Measurements from ENCODE around the gene GAN.

Gene GAN

GRCh38 chr16:81349608-81350305, 35.0 kb downstream of the GAN start:
- no peak for DNase-seq (ENCODE audit: low read depth in 3 of 3, low spot score in 1 of 3)

- DNase-seq (ENCODE audit: low read depth in 3 of 3, low spot score in 1 of 3), result no peak
Measured at GRCh38 chr16:81350306-81350615, 35.5 kb downstream of the GAN start.

GRCh38 chr16:81353895-81354294, 39.1 kb downstream of the GAN start:
- no peak for DNase-seq (ENCODE audit: low read depth in 3 of 3, low spot score in 1 of 3)

- no peak for DNase-seq (ENCODE audit: low read depth in 3 of 3, low spot score in 1 of 3)
Measured at GRCh38 chr16:81357711-81358260, 43.0 kb downstream of the GAN start.

GRCh38 chr16:81358860-81359259, 44.1 kb downstream of the GAN start:
- DNase-seq (ENCODE audit: low read depth in 3 of 3, low spot score in 1 of 3), result no peak

- no peak for DNase-seq (ENCODE audit: low read depth in 3 of 3, low spot score in 1 of 3)
Measured at GRCh38 chr16:81360135-81360534, 45.4 kb downstream of the GAN start.

GRCh38 chr16:81365731-81366130, 51.0 kb downstream of the GAN start:
- DNase-seq (ENCODE audit: low read depth in 3 of 3, low spot score in 1 of 3), result no peak

GRCh38 chr16:81366316-81366932, 51.7 kb downstream of the GAN start:
- no peak for DNase-seq (ENCODE audit: low read depth in 3 of 3, low spot score in 1 of 3)

GRCh38 chr16:81367821-81368220, 53.1 kb downstream of the GAN start:
- DNase-seq (ENCODE audit: low read depth in 3 of 3, low spot score in 1 of 3), result no peak

- DNase-seq (ENCODE audit: low read depth in 3 of 3, low spot score in 1 of 3), result no peak
Measured at GRCh38 chr16:81369888-81370504, 55.2 kb downstream of the GAN start.

GRCh38 chr16:81371106-81371505, 56.3 kb downstream of the GAN start:
- no peak for DNase-seq (ENCODE audit: low read depth in 3 of 3, low spot score in 1 of 3)

GRCh38 chr16:81374550-81374949, 59.8 kb downstream of the GAN start:
- no peak for DNase-seq (ENCODE audit: low read depth in 3 of 3, low spot score in 1 of 3)

GRCh38 chr16:81376880-81377279, 62.1 kb downstream of the GAN start:
- DNase-seq (ENCODE audit: low read depth in 3 of 3, low spot score in 1 of 3), result no peak

GRCh38 chr16:81378049-81378448, 63.3 kb downstream of the GAN start:
- DNase-seq (ENCODE audit: low read depth in 3 of 3, low spot score in 1 of 3), result no peak

- no peak for DNase-seq (ENCODE audit: low read depth in 3 of 3, low spot score in 1 of 3)
Measured at GRCh38 chr16:81380932-81381331, 66.2 kb downstream of the GAN start.

- no peak for DNase-seq (ENCODE audit: low read depth in 3 of 3, low spot score in 1 of 3)
Measured at GRCh38 chr16:81384006-81384405, 69.2 kb downstream of the GAN start.

- DNase-seq (ENCODE audit: low read depth in 3 of 3, low spot score in 1 of 3), result no peak
Measured at GRCh38 chr16:81385031-81385756, 70.4 kb downstream of the GAN start.

- DNase-seq (ENCODE audit: low read depth in 3 of 3, low spot score in 1 of 3), result no peak
Measured at GRCh38 chr16:81388357-81388756, 73.6 kb downstream of the GAN start.

GRCh38 chr16:81390840-81391239, 76.1 kb downstream of the GAN start:
- no peak for DNase-seq (ENCODE audit: low read depth in 3 of 3, low spot score in 1 of 3)

- no peak for DNase-seq (ENCODE audit: low read depth in 3 of 3, low spot score in 1 of 3)
Measured at GRCh38 chr16:81392011-81392410, 77.2 kb downstream of the GAN start.

- no peak for DNase-seq (ENCODE audit: low read depth in 3 of 3, low spot score in 1 of 3)
Measured at GRCh38 chr16:81394416-81394815, 79.7 kb downstream of the GAN start.
